HG03095 (cell line): ENCODE data around the gene ZC3H18.

ENCODE experiments used
- ATAC-seq: cut with Tn5 transposase; IDR thresholded peaks from one replicate; pipeline ENCODE4 v1.9.1; 2021; ENCODE audit warnings: moderate library complexity; ENCODE audit not compliant: unreplicated experiment

Gene ZC3H18

GRCh38 chr16:88569985-88570690 is at the start of gene ZC3H18:
Gene ZC3H18, plus strand, starts transcription at chr16:88570403. Its CDS starts 6,721 bp downstream, at chr16:88577124.
- ATAC-seq: peak; percentile 51

GRCh38 chr16:88521674-88522073 is 48.5 kb upstream of the ZC3H18 start:
- no peak for ATAC-seq

GRCh38 chr16:88522276-88522949 is 47.8 kb upstream of the ZC3H18 start:
- no peak for ATAC-seq

- ATAC-seq: no peak
These were observed 46.7 kb upstream of the ZC3H18 start for GRCh38 chr16:88523309-88524161.

GRCh38 chr16:88524274-88524972 is 45.8 kb upstream of the ZC3H18 start:
- ATAC-seq: no peak

- ATAC-seq: no peak
These were observed 45.1 kb upstream of the ZC3H18 start for GRCh38 chr16:88524973-88525662.

- no peak for ATAC-seq
These were observed 44.6 kb upstream of the ZC3H18 start for GRCh38 chr16:88525663-88525990.

- no peak for ATAC-seq
These were observed 43.9 kb upstream of the ZC3H18 start for GRCh38 chr16:88526008-88526905.

GRCh38 chr16:88526906-88527185 is 43.4 kb upstream of the ZC3H18 start:
- no peak for ATAC-seq

GRCh38 chr16:88527186-88527936 is 42.8 kb upstream of the ZC3H18 start:
- no peak for ATAC-seq

- no peak for ATAC-seq
These were observed 42.1 kb upstream of the ZC3H18 start for GRCh38 chr16:88527937-88528743.

GRCh38 chr16:88528902-88529318 is 41.3 kb upstream of the ZC3H18 start:
- no peak for ATAC-seq

GRCh38 chr16:88529596-88529995 is 40.6 kb upstream of the ZC3H18 start:
- ATAC-seq: no peak

GRCh38 chr16:88530051-88530857 is 39.9 kb upstream of the ZC3H18 start:
- ATAC-seq: no peak

GRCh38 chr16:88530858-88531203 is 39.4 kb upstream of the ZC3H18 start:
- ATAC-seq: no peak

- no peak for ATAC-seq
These were observed 38.9 kb upstream of the ZC3H18 start for GRCh38 chr16:88531346-88531745.

- ATAC-seq: no peak
These were observed 38.2 kb upstream of the ZC3H18 start for GRCh38 chr16:88531931-88532433.
